Omental fat pad (tissue), 4 donors: ENCODE data around the gene DFFA. TPM values are rescaled to one million over a fixed set of nuclear protein-coding genes. Genes with fewer than 3 reads are reported as not detected.
"Not testable (repeated sequence)": the region's sequence is repeated elsewhere in the genome, so short reads cannot be mapped to it uniquely, and the experiment has no call there.

Source experiments
- ATAC-seq: fragments of 150-250 bp; one replicate; pipeline ENCODE4 v1.9.1; 2016; ENCODE audit warnings: mild to moderate bottlenecking, moderate library complexity; ENCODE audit not compliant: low FRiP score
- DNase-seq: peaks from one replicate; pipeline ENCODE4 v3.0.0-alpha.2; 2019; ENCODE audit warnings: low spot score
- CTCF ChIP-seq, 3 donors: fragments of 450-650 bp; IDR thresholded peaks; one replicate each; pipeline ENCODE4 v1.5.1; 2016 to 2017; ENCODE audit warnings: antibody characterized with exemption in 3 of 3, mild to moderate bottlenecking in 3 of 3, moderate library complexity in 2 of 3
- total RNA-seq, 4 donors: library from RNA; depleted of rRNA; stranded (reverse); fragments of >200 nt; gene quantifications; one replicate each; pipeline ENCODE4 v1.1.0, GENCODE V29; 2016

DFFA gene
- total RNA-seq, 4 donors from 2014 or later: 17.8 to 27.2 (median 21.6) TPM

- peak; percentile 88 for ATAC-seq
- DNase-seq: peak; percentile 67
- no peak for TF ChIP-seq CTCF (IDR thresholded peaks at IDR 0.05)
Observed at GRCh38 chr1:10474613-10475507, 2.5 kb upstream of the DFFA start, which contains the start of gene PEX14. Gene PEX14, plus strand, starts transcription at chr1:10474950. Its CDS starts 17 bp downstream, at chr1:10474967.

- ATAC-seq, DNase-seq: not testable (repeated sequence)
Observed at GRCh38 chr1:10474309-10474612, 1.9 kb upstream of the DFFA start.

- TF ChIP-seq CTCF (IDR thresholded peaks at IDR 0.05): no peak
- ATAC-seq: no peak
- no peak for DNase-seq
Observed at GRCh38 chr1:10473145-10473765, 926 bp upstream of the DFFA start.

DNA sequence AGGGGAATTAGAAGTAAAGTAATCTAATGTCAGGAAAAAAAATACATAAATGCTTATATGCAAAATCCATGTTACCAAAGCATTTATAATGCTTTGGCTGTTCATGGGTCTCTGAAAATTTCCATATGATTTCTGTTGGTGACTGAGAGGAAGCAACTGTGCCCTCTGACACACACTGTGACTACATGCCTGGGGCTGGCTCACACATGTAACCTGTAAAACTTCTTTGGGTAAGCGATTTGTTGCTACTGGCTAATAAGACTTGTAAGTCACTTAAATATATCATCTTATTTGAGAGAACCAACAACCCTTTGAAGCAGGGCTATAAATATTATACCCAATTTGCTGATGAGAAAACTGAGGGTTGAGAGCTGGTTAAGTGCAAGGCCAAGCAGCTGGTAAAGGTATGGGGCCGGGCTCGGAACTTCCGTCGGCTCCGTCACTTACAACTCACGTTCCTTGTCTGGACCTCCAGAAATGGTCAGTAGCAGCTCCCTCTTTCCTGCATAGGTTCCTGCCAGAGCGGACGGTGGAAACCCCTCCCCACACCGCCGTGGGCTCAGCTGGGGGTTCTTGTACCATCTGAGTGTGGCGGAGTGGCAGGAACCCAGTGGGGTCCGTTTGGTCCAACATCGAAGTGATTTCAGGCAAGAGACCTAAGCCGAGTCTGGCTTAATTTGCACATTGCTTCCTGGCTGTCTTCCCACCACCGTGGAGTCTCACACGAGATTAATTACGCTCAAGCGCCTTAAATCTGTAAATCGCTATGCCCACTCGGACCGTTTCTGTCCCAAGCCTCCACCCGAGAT is 714 bp downstream of the DFFA start:
- DNase-seq (no peak), ATAC-seq (no peak)
- no peak for TF ChIP-seq CTCF (IDR thresholded peaks at IDR 0.05)

GRCh38 chr1:10470043-10470442 is 2.3 kb downstream of the DFFA start:
- ATAC-seq: no peak
- TF ChIP-seq CTCF (IDR thresholded peaks at IDR 0.05): no peak
- no peak for DNase-seq

DNA sequence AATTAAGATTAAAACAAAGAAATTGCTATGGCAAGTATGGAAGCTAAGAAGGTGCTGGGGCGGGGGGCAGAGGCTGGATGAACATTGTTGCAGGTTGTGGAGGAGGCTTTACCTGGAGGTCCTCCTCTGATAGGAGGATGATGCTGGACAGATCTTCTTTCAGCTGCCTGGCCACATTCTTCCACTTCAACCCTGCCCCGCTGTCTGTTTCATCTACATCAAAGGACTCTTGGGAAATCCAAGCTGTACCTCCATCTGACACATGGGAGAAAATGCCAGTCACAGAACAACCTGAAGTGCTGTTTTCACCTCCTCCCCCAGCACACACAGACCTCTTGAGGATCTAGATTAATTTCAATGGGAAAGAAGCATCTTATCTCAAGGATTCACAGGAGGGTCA is 5.3 kb downstream of the DFFA start:
- ATAC-seq: no peak
- DNase-seq: no peak
- no peak for TF ChIP-seq CTCF (IDR thresholded peaks at IDR 0.05)

GRCh38 chr1:10459184-10459583 is 13.1 kb downstream of the DFFA start:
- TF ChIP-seq CTCF (IDR thresholded peaks at IDR 0.05): no peak
- DNase-seq (no peak), ATAC-seq (peak; percentile 95)
